ENCODE results near the gene ADGRD1.

ADGRD1 gene

GRCh38 chr12:131015581-131016337 lies 62.1 kb downstream of the ADGRD1 start:
- peaks cover 11% of the 10 kb centered on the region for H3K27me3 Mint-ChIP-seq
- DNase-seq (ENCODE audit: low spot score in 2 of 2) (no peak), ATAC-seq (ENCODE audit: low read depth) (no peak)
- H3K4me3 Mint-ChIP-seq: no peak overlapping the region
- H3K4me1 Mint-ChIP-seq: no peaks in the 10 kb centered on the region
- no peaks in the 10 kb centered on the region for H3K9me3 Mint-ChIP-seq
- H3K27ac Mint-ChIP-seq: no peak overlapping the region
- H3K36me3 Mint-ChIP-seq: no peaks in the 10 kb centered on the region

GRCh38 chr12:131017477-131017991 lies 63.8 kb downstream of the ADGRD1 start:
- Mint-ChIP-seq H3K4me1 (no peaks in the 10 kb centered on the region), H3K36me3 (no peaks in the 10 kb centered on the region), H3K27me3 (peaks cover 11% of the 10 kb centered on the region), H3K9me3 (no peaks in the 10 kb centered on the region), H3K27ac (no peak overlapping the region), H3K4me3 (no peak overlapping the region)
- ATAC-seq (ENCODE audit: low read depth) (no peak), DNase-seq (ENCODE audit: low spot score in 2 of 2) (no peak)

- Mint-ChIP-seq H3K36me3 (no peaks in the 10 kb centered on the region), H3K9me3 (no peaks in the 10 kb centered on the region), H3K27ac (no peak overlapping the region), H3K4me1 (no peaks in the 10 kb centered on the region), H3K27me3 (peaks cover 11% of the 10 kb centered on the region), H3K4me3 (no peak overlapping the region)
- ATAC-seq (ENCODE audit: low read depth): no peak
- no peak for DNase-seq (ENCODE audit: low spot score in 2 of 2)
Observed at GRCh38 chr12:131018019-131018620, 64.4 kb downstream of the ADGRD1 start.

GRCh38 chr12:131018808-131019397 lies 65.2 kb downstream of the ADGRD1 start:
- peaks cover 12% of the 10 kb centered on the region for H3K27me3 Mint-ChIP-seq
- no peak overlapping the region for H3K4me3 Mint-ChIP-seq
- H3K36me3 Mint-ChIP-seq: no peaks in the 10 kb centered on the region
- H3K9me3 Mint-ChIP-seq: no peaks in the 10 kb centered on the region
- H3K27ac Mint-ChIP-seq: no peak overlapping the region
- DNase-seq (ENCODE audit: low spot score in 2 of 2): no peak
- H3K4me1 Mint-ChIP-seq: no peaks in the 10 kb centered on the region
- ATAC-seq (ENCODE audit: low read depth): no peak

- Mint-ChIP-seq H3K27me3 (peaks cover 8% of the 10 kb centered on the region), H3K9me3 (no peaks in the 10 kb centered on the region), H3K4me3 (no peak overlapping the region), H3K4me1 (no peaks in the 10 kb centered on the region), H3K36me3 (no peaks in the 10 kb centered on the region), H3K27ac (no peak overlapping the region)
- ATAC-seq (ENCODE audit: low read depth) (no peak), DNase-seq (ENCODE audit: low spot score in 2 of 2) (no peak)
Observed at GRCh38 chr12:131020326-131021153, 66.8 kb downstream of the ADGRD1 start.

- no peak for ATAC-seq (ENCODE audit: low read depth)
- no peak overlapping the region for H3K4me3 Mint-ChIP-seq
- no peaks in the 10 kb centered on the region for H3K4me1 Mint-ChIP-seq
- peaks cover 8% of the 10 kb centered on the region for H3K27me3 Mint-ChIP-seq
- DNase-seq (ENCODE audit: low spot score in 2 of 2): no peak
- no peaks in the 10 kb centered on the region for H3K36me3 Mint-ChIP-seq
- H3K27ac Mint-ChIP-seq: no peak overlapping the region
- H3K9me3 Mint-ChIP-seq: no peaks in the 10 kb centered on the region
Observed at GRCh38 chr12:131021154-131021541, 67.4 kb downstream of the ADGRD1 start.

GRCh38 chr12:131024026-131024425 lies 70.3 kb downstream of the ADGRD1 start:
- no peak for DNase-seq (ENCODE audit: low spot score in 2 of 2)
- Mint-ChIP-seq H3K27me3 (peaks cover 6% of the 10 kb centered on the region), H3K36me3 (no peaks in the 10 kb centered on the region), H3K27ac (no peak overlapping the region), H3K4me1 (no peaks in the 10 kb centered on the region), H3K4me3 (no peak overlapping the region), H3K9me3 (no peaks in the 10 kb centered on the region)
- ATAC-seq (ENCODE audit: low read depth): no peak

- peaks cover 6% of the 10 kb centered on the region for H3K27me3 Mint-ChIP-seq
- H3K9me3 Mint-ChIP-seq: no peaks in the 10 kb centered on the region
- no peak overlapping the region for H3K27ac Mint-ChIP-seq
- no peak for DNase-seq (ENCODE audit: low spot score in 2 of 2)
- no peaks in the 10 kb centered on the region for H3K4me1 Mint-ChIP-seq
- ATAC-seq (ENCODE audit: low read depth): no peak
- no peaks in the 10 kb centered on the region for H3K36me3 Mint-ChIP-seq
- H3K4me3 Mint-ChIP-seq: no peak overlapping the region
Observed at GRCh38 chr12:131024721-131025120, 71.0 kb downstream of the ADGRD1 start.

GRCh38 chr12:131025234-131025633 lies 71.5 kb downstream of the ADGRD1 start:
- no peaks in the 10 kb centered on the region for H3K4me1 Mint-ChIP-seq
- no peaks in the 10 kb centered on the region for H3K9me3 Mint-ChIP-seq
- H3K4me3 Mint-ChIP-seq: no peak overlapping the region
- ATAC-seq (ENCODE audit: low read depth) (no peak), DNase-seq (ENCODE audit: low spot score in 2 of 2) (no peak)
- no peak overlapping the region for H3K27ac Mint-ChIP-seq
- H3K36me3 Mint-ChIP-seq: no peaks in the 10 kb centered on the region
- peaks cover 6% of the 10 kb centered on the region for H3K27me3 Mint-ChIP-seq

GRCh38 chr12:131025939-131026702 lies 72.4 kb downstream of the ADGRD1 start:
- Mint-ChIP-seq H3K27me3 (peaks cover 5% of the 10 kb centered on the region), H3K9me3 (no peaks in the 10 kb centered on the region), H3K4me3 (no peak overlapping the region), H3K27ac (no peak overlapping the region), H3K4me1 (no peaks in the 10 kb centered on the region), H3K36me3 (no peaks in the 10 kb centered on the region)
- no peak for ATAC-seq (ENCODE audit: low read depth)
- no peak for DNase-seq (ENCODE audit: low spot score in 2 of 2)

GRCh38 chr12:131026754-131027153 lies 73.0 kb downstream of the ADGRD1 start:
- peaks cover 5% of the 10 kb centered on the region for H3K27me3 Mint-ChIP-seq
- no peak overlapping the region for H3K4me3 Mint-ChIP-seq
- no peak overlapping the region for H3K27ac Mint-ChIP-seq
- H3K9me3 Mint-ChIP-seq: no peaks in the 10 kb centered on the region
- H3K4me1 Mint-ChIP-seq: no peaks in the 10 kb centered on the region
- ATAC-seq (ENCODE audit: low read depth) (no peak), DNase-seq (ENCODE audit: low spot score in 2 of 2) (no peak)
- H3K36me3 Mint-ChIP-seq: no peaks in the 10 kb centered on the region

GRCh38 chr12:131027264-131027663 lies 73.6 kb downstream of the ADGRD1 start:
- no peaks in the 10 kb centered on the region for H3K4me1 Mint-ChIP-seq
- ATAC-seq (ENCODE audit: low read depth): no peak
- H3K27ac Mint-ChIP-seq: no peak overlapping the region
- DNase-seq (ENCODE audit: low spot score in 2 of 2): no peak
- no peaks in the 10 kb centered on the region for H3K9me3 Mint-ChIP-seq
- no peaks in the 10 kb centered on the region for H3K36me3 Mint-ChIP-seq
- H3K27me3 Mint-ChIP-seq: peaks cover 9% of the 10 kb centered on the region
- H3K4me3 Mint-ChIP-seq: no peak overlapping the region

GRCh38 chr12:131027876-131028586 lies 74.3 kb downstream of the ADGRD1 start:
- H3K27me3 Mint-ChIP-seq: peaks cover 11% of the 10 kb centered on the region
- no peaks in the 10 kb centered on the region for H3K9me3 Mint-ChIP-seq
- H3K36me3 Mint-ChIP-seq: no peaks in the 10 kb centered on the region
- H3K4me1 Mint-ChIP-seq: peaks cover 2% of the 10 kb centered on the region
- H3K4me3 Mint-ChIP-seq: no peak overlapping the region
- no peak for DNase-seq (ENCODE audit: low spot score in 2 of 2)
- no peak overlapping the region for H3K27ac Mint-ChIP-seq
- ATAC-seq (ENCODE audit: low read depth): no peak

Data from memory B cell (primary cell).